SK-N-SH treated with all-trans-retinoic acid at 6 μM for 48 hours (cell line): ENCODE results near the gene CIITA.
A peak's percentile ranks its signal among the peaks of the same experiment; 100 is the strongest.
"Not testable (repeated sequence)": the region's sequence is repeated elsewhere in the genome, so short reads cannot be mapped to it uniquely, and the experiment has no call there.

Source experiments
- ATAC-seq: fragments of 200-7000 bp; cut with Tn5 transposase; 3 replicates; pipeline ENCODE4 v1.9.1; 2020; ENCODE audit warnings: mild to moderate bottlenecking, moderate library complexity
- ARNTL ChIP-seq: fragments of 450-650 bp; formaldehyde crosslinking; IDR thresholded peaks from 2 replicates; pipeline ENCODE4 v1.5.0; 2020; ENCODE audit warnings: low read depth, mild to moderate bottlenecking, moderate library complexity, borderline replicate concordance
- BACH2 ChIP-seq: fragments of 250-450 bp; sonication (Bioruptor Pico); IDR thresholded peaks from 2 replicates; pipeline ENCODE4 v1.9.0; 2021; ENCODE audit warnings: mild to moderate bottlenecking, borderline replicate concordance
- CREB5 ChIP-seq: fragments of 250-450 bp; sonication (Bioruptor Pico); IDR thresholded peaks from 2 replicates; pipeline ENCODE4 v1.5.1; 2020; ENCODE audit warnings: low read depth, mild to moderate bottlenecking, moderate library complexity
- CSRNP3 ChIP-seq: fragments of 250-450 bp; sonication (Bioruptor Pico); IDR thresholded peaks from 2 replicates; pipeline ENCODE4 v1.5.1; 2021; ENCODE audit warnings: mild to moderate bottlenecking, moderate library complexity
- GLIS3 ChIP-seq: fragments of 250-450 bp; sonication (Bioruptor Pico); IDR thresholded peaks from 2 replicates; pipeline ENCODE4 v1.5.0; 2020; ENCODE audit warnings: mild to moderate bottlenecking, moderate library complexity
- ISL1 ChIP-seq: fragments of 250-450 bp; sonication (Bioruptor Pico); IDR thresholded peaks from 2 replicates; pipeline ENCODE4 v2.1.2; 2022; ENCODE audit warnings: mild to moderate bottlenecking, moderate library complexity
- OSR1 ChIP-seq: fragments of 250-450 bp; sonication (Bioruptor Pico); IDR thresholded peaks from 2 replicates; pipeline ENCODE4 v1.8.0; 2022; ENCODE audit warnings: moderate library complexity, mild to moderate bottlenecking, inconsistent platforms
- PATZ1 ChIP-seq: fragments of 250-450 bp; sonication (Bioruptor Pico); IDR thresholded peaks from 2 replicates; pipeline ENCODE4 v1.8.0; 2020; ENCODE audit warnings: mild to moderate bottlenecking, moderate library complexity, borderline replicate concordance
- POU6F1 ChIP-seq: fragments of 250-450 bp; sonication (Bioruptor Pico); IDR thresholded peaks from 2 replicates; pipeline ENCODE4 v1.8.0; 2021; ENCODE audit warnings: low read depth, mild to moderate bottlenecking, moderate library complexity, borderline replicate concordance
- RARB ChIP-seq: fragments of 250-450 bp; sonication (Bioruptor Pico); IDR thresholded peaks from 2 replicates; pipeline ENCODE4 v1.8.0; 2021; ENCODE audit warnings: mild to moderate bottlenecking, moderate library complexity
- SNAI2 ChIP-seq: fragments of 250-450 bp; sonication (Bioruptor Pico); IDR thresholded peaks from 2 replicates; pipeline ENCODE4 v1.5.0; 2020; ENCODE audit warnings: mild to moderate bottlenecking, moderate library complexity
- TCF4 ChIP-seq: fragments of 250-450 bp; sonication (Bioruptor Pico); IDR thresholded peaks from 2 replicates; pipeline ENCODE4 v1.8.0; 2021; ENCODE audit warnings: mild to moderate bottlenecking, moderate library complexity, borderline replicate concordance
- TOX ChIP-seq: fragments of 250-450 bp; sonication (Bioruptor Pico); IDR thresholded peaks from 2 replicates; pipeline ENCODE4 v1.8.0; 2021; ENCODE audit warnings: mild to moderate bottlenecking, moderate library complexity, borderline replicate concordance
- TSHZ2 ChIP-seq: fragments of 250-450 bp; sonication (Bioruptor Pico); IDR thresholded peaks from 2 replicates; pipeline ENCODE4 v1.5.0; 2020; ENCODE audit warnings: mild to moderate bottlenecking, moderate library complexity
- ZC3H10 ChIP-seq: fragments of 250-450 bp; sonication (Bioruptor Pico); IDR thresholded peaks from 2 replicates; pipeline ENCODE4 v1.5.1; 2021; ENCODE audit warnings: mild to moderate bottlenecking, moderate library complexity
- ZFP3 ChIP-seq: fragments of 250-450 bp; sonication (Bioruptor Pico); IDR thresholded peaks from 2 replicates; pipeline ENCODE4 v1.5.0; 2020; ENCODE audit warnings: mild to moderate bottlenecking, moderate library complexity
- ZFP30 ChIP-seq: fragments of 450-650 bp; formaldehyde crosslinking; IDR thresholded peaks from 2 replicates; pipeline ENCODE4 v1.5.0; 2022; ENCODE audit warnings: mild to moderate bottlenecking, moderate library complexity
- ZNF70 ChIP-seq: fragments of 450-650 bp; formaldehyde crosslinking; IDR thresholded peaks from 2 replicates; pipeline ENCODE4 v1.5.0; 2020; ENCODE audit warnings: mild to moderate bottlenecking, moderate library complexity
- ZNF8 ChIP-seq: fragments of 450-650 bp; formaldehyde crosslinking; IDR thresholded peaks from 2 replicates; pipeline ENCODE4 v1.5.0; 2020; ENCODE audit warnings: mild to moderate bottlenecking, moderate library complexity

The CIITA gene

GRCh38 chr16:10876799-10877341 lies at the start of gene CIITA:
CIITA (plus strand) TSS chr16:10877202; CDS start chr16:10877331, 129 bp downstream.
- peak; percentile 78 for ATAC-seq
- no peak for TF ChIP-seq ISL1 (CRISPR knock-in tag)
- no peak for TF ChIP-seq ZNF70 (CRISPR knock-in tag)
- no peak for TF ChIP-seq ZC3H10 (CRISPR knock-in tag)
- TF ChIP-seq SNAI2 = no peak
- no peak for TF ChIP-seq ZFP30 (CRISPR knock-in tag)
- TF ChIP-seq TCF4 (CRISPR knock-in tag) = no peak
- TF ChIP-seq ARNTL (CRISPR knock-in tag) = no peak
- TF ChIP-seq TOX (CRISPR knock-in tag) = no peak
- no peak for TF ChIP-seq POU6F1 (CRISPR knock-in tag)
- no peak for TF ChIP-seq CSRNP3 (CRISPR knock-in tag)
- TF ChIP-seq ZFP3 = no peak
- no peak for TF ChIP-seq PATZ1 (CRISPR knock-in tag)
- no peak for TF ChIP-seq OSR1 (CRISPR knock-in tag)
- TF ChIP-seq GLIS3 = no peak

- peak; percentile 71 for ATAC-seq
- no peak for TF ChIP-seq ZNF8 (CRISPR knock-in tag)
- no peak for TF ChIP-seq ZC3H10 (CRISPR knock-in tag)
- TF ChIP-seq ZFP3 = 0 out of 2 replicates have a peak, but pooled peaks have one; percentile 17
Observed at GRCh38 chr16:10827691-10828341, 49.2 kb upstream of the CIITA start.

- TF ChIP-seq CREB5 (CRISPR knock-in tag) (no peak), OSR1 (CRISPR knock-in tag) (no peak), ZNF8 (CRISPR knock-in tag) (no peak), ZFP3 (no peak), PATZ1 (CRISPR knock-in tag) (no peak), RARB (CRISPR knock-in tag) (no peak), TSHZ2 (CRISPR knock-in tag) (0 out of 2 replicates have a peak, but pooled peaks have one; percentile 38), BACH2 (CRISPR knock-in tag) (no peak), TCF4 (CRISPR knock-in tag) (no peak)
- ATAC-seq = peak; percentile 88
Observed at GRCh38 chr16:10828851-10829366, 48.1 kb upstream of the CIITA start.

GRCh38 chr16:10829390-10830098 lies 47.5 kb upstream of the CIITA start:
- ATAC-seq = not testable (repeated sequence)

GRCh38 chr16:10830240-10830639 lies 46.8 kb upstream of the CIITA start:
- not testable (repeated sequence) for ATAC-seq
